Activated CD4-positive, alpha-beta T cell treated with anti-CD3 and anti-CD28 coated beads, Interleukin-2, amount 50 U/mL, for 16 hours (primary cell): ENCODE data around the gene WASF2.
"Not testable (repeated sequence)": the region's sequence is repeated elsewhere in the genome, so short reads cannot be mapped to it uniquely, and the experiment has no call there.

ENCODE experiments used
- DNase-seq: peaks from one replicate; pipeline ENCODE4 v3.0.0-alpha.2; 2020

Gene WASF2

GRCh38 chr1:27394925-27395324, 95.0 kb downstream of the WASF2 start:
- no peak for DNase-seq

GRCh38 chr1:27394282-27394658, 95.7 kb downstream of the WASF2 start:
- no peak for DNase-seq

- DNase-seq = no peak
These were observed 96.2 kb downstream of the WASF2 start for GRCh38 chr1:27393641-27394281.

GRCh38 chr1:27392778-27393635, 97.0 kb downstream of the WASF2 start:
- DNase-seq = no peak

GRCh38 chr1:27392096-27392777, 97.7 kb downstream of the WASF2 start, which contains the start of gene GPR3:
Gene GPR3 (plus strand): TSS chr1:27392622. CDS start chr1:27393799, 1,177 bp downstream.
- peak; percentile 94 for DNase-seq

GRCh38 chr1:27391511-27392095, 98.4 kb downstream of the WASF2 start:
- peak; percentile 18 for DNase-seq

- DNase-seq = peak; percentile 69
These were observed 101.5 kb downstream of the WASF2 start for GRCh38 chr1:27388337-27389005.

GRCh38 chr1:27384797-27385196, 105.2 kb downstream of the WASF2 start:
- not testable (repeated sequence) for DNase-seq

- DNase-seq = no peak
These were observed 106.3 kb downstream of the WASF2 start for GRCh38 chr1:27383661-27384060.

GRCh38 chr1:27383039-27383605, 106.8 kb downstream of the WASF2 start, which contains the start of gene CD164L2:
Gene CD164L2 (minus strand): TSS chr1:27383333. CDS start chr1:27383239, 94 bp downstream.
- peak; percentile 40 for DNase-seq

- no peak for DNase-seq
These were observed 107.8 kb downstream of the WASF2 start for GRCh38 chr1:27381969-27382762.

- DNase-seq = no peak
These were observed 108.9 kb downstream of the WASF2 start for GRCh38 chr1:27380766-27381733.

- DNase-seq = no peak
These were observed 109.7 kb downstream of the WASF2 start for GRCh38 chr1:27380224-27380623.

- no peak for DNase-seq
These were observed 110.3 kb downstream of the WASF2 start for GRCh38 chr1:27379564-27380122.

GRCh38 chr1:27377760-27378495, 112.0 kb downstream of the WASF2 start:
- no peak for DNase-seq

- DNase-seq = no peak
These were observed 115.4 kb downstream of the WASF2 start, which contains the start of gene FCN3 for GRCh38 chr1:27374362-27375086. Gene FCN3 (minus strand): TSS chr1:27374824. CDS start chr1:27374818, 6 bp downstream.

GRCh38 chr1:27372808-27373690, 116.9 kb downstream of the WASF2 start:
- no peak for DNase-seq
